GM13977 (cell line): ENCODE results near the gene FRMD7.

ENCODE experiments used
- DNase-seq: peaks from one replicate; pipeline ENCODE4 v3.0.0; 2012; ENCODE audit warnings: low spot score
- CTCF ChIP-seq: IDR thresholded peaks from 2 replicates; pipeline ENCODE4 v1.5.1; 2012; ENCODE audit warnings: mild to moderate bottlenecking, control low read depth; ENCODE audit not compliant: insufficient read depth; ENCODE audit errors: extremely low read depth, missing control alignments
- in situ Hi-C: fragments of 300-500 bp; cut with MboI; formaldehyde crosslinking; loops from one replicate; pipeline ENCODE4 v1.12.0; 2022; ENCODE audit warnings: low sequenced_read_pairs, low pct_unique_long_range_greater_than_20kb, mixed read lengths, inconsistent platforms; ENCODE audit not compliant: unreplicated experiment

FRMD7 gene

GRCh38 chrX:132085786-132086185 lies 42.0 kb downstream of the FRMD7 start:
- no peak for TF ChIP-seq CTCF
- in situ Hi-C loops = no loop called here
- no peak for DNase-seq

- in situ Hi-C loops = no loop called here
Measured at GRCh38 chrX:132077912-132078311, 49.9 kb downstream of the FRMD7 start.

GRCh38 chrX:132077414-132077813 lies 50.4 kb downstream of the FRMD7 start:
- TF ChIP-seq CTCF = no peak
- in situ Hi-C loops = no loop called here
- no peak for DNase-seq

More at GRCh38 chrX:132077912-132078311, 49.9 kb downstream of the FRMD7 start:
- no peak for TF ChIP-seq CTCF
- no peak for DNase-seq

GRCh38 chrX:132071254-132071653 lies 56.6 kb downstream of the FRMD7 start:
- in situ Hi-C loops = no loop called here
- no peak for DNase-seq
- no peak for TF ChIP-seq CTCF

GRCh38 chrX:132068405-132068804 lies 59.4 kb downstream of the FRMD7 start:
- no peak for DNase-seq
- in situ Hi-C loops = no loop called here
- no peak for TF ChIP-seq CTCF

- TF ChIP-seq CTCF = no peak
- DNase-seq = no peak
- in situ Hi-C loops = no loop called here
Measured at GRCh38 chrX:132063862-132064261, 64.0 kb downstream of the FRMD7 start.

GRCh38 chrX:132063334-132063733 lies 64.5 kb downstream of the FRMD7 start:
- no peak for DNase-seq
- in situ Hi-C loops = no loop called here
- TF ChIP-seq CTCF = no peak
